ENCODE results near the gene RSPH1. TPM values are rescaled to one million over a fixed set of nuclear protein-coding genes. Genes with fewer than 3 reads are reported as not detected.

Gene RSPH1
- polyA plus RNA-seq, 2 of the 4 experiments (the other 2 are of a cell fraction), result 0.71 to 0.85 TPM

DNA sequence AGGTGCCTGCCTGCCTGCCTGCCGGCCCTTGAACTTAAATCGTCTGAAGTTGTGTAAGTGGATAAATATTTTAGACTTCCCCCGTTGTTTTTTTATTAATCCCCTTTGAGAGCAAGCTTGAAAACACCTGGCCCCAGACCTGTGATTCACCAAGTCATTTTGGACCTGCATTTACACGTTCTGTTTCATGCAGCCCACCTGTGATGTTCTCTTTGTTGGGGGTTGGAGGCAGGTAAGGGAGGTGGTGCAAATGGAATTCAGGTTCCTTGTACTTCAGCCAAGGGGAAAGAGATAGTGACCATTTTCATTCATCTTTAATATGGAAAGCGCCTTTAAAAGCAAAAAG, 18.8 kb upstream of the RSPH1 start:
- Histone ChIP-seq H3K27ac (peak overlapping the region in 1 of 2 experiments; percentile 93; a peak in 4 of 6 replicates), H3K4me3 (peak overlapping the region; percentile 50), H3K4me2 (peak overlapping the region; percentile 81), H3K4me1 (peaks cover 32% of the 10 kb centered on the region), H3K9me3 (no peaks in the 10 kb centered on the region)
- no peak for FAIRE-seq
- CTCF ChIA-PET, result interaction anchor here (1.0 to 1.3 kb wide), 3 partner anchors 18 to 22 kb away, joined by 3 read pairs; no protein-coding TSS in a partner anchor
- DNase-seq (ENCODE audit: low read depth in 1 of 2, low spot score in 1 of 2), result no peak
- TF ChIP-seq TP53 (CRISPR knock-in tag; IDR thresholded peaks at IDR 0.05) (no peak), EHF (CRISPR knock-in tag; IDR thresholded peaks at IDR 0.05) (no peak), RARB (CRISPR knock-in tag; IDR thresholded peaks at IDR 0.05) (no peak), BHLHE40 (IDR thresholded peaks at IDR 0.05; ENCODE audit: low read depth, low read length) (no peak)
- TF ChIP-seq, protein P1, sequence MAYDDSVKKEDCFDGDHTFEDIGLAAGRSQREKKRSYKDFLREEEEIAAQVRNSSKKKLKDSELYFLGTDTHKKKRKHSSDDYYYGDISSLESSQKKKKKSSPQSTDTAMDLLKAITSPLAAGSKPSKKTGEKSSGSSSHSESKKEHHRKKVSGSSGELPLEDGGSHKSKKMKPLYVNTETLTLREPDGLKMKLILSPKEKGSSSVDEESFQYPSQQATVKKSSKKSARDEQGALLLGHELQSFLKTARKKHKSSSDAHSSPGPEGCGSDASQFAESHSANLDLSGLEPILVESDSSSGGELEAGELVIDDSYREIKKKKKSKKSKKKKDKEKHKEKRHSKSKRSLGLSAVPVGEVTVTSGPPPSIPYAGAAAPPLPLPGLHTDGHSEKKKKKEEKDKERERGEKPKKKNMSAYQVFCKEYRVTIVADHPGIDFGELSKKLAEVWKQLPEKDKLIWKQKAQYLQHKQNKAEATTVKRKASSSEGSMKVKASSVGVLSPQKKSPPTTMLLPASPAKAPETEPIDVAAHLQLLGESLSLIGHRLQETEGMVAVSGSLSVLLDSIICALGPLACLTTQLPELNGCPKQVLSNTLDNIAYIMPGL (CRISPR knock-in tag; IDR thresholded peaks at IDR 0.05; ENCODE audit: borderline replicate concordance), result no peak
- TF ChIP-seq, protein P2, sequence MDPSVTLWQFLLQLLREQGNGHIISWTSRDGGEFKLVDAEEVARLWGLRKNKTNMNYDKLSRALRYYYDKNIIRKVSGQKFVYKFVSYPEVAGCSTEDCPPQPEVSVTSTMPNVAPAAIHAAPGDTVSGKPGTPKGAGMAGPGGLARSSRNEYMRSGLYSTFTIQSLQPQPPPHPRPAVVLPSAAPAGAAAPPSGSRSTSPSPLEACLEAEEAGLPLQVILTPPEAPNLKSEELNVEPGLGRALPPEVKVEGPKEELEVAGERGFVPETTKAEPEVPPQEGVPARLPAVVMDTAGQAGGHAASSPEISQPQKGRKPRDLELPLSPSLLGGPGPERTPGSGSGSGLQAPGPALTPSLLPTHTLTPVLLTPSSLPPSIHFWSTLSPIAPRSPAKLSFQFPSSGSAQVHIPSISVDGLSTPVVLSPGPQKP (IDR thresholded peaks at IDR 0.05; ENCODE audit: low read depth, low read length), result no peak
- TF ChIP-seq, protein P3, sequence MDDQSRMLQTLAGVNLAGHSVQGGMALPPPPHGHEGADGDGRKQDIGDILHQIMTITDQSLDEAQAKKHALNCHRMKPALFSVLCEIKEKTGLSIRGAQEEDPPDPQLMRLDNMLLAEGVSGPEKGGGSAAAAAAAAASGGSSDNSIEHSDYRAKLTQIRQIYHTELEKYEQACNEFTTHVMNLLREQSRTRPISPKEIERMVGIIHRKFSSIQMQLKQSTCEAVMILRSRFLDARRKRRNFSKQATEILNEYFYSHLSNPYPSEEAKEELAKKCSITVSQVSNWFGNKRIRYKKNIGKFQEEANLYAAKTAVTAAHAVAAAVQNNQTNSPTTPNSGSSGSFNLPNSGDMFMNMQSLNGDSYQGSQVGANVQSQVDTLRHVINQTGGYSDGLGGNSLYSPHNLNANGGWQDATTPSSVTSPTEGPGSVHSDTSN (IDR thresholded peaks at IDR 0.05), result no peak
- TF ChIP-seq, protein P4, sequence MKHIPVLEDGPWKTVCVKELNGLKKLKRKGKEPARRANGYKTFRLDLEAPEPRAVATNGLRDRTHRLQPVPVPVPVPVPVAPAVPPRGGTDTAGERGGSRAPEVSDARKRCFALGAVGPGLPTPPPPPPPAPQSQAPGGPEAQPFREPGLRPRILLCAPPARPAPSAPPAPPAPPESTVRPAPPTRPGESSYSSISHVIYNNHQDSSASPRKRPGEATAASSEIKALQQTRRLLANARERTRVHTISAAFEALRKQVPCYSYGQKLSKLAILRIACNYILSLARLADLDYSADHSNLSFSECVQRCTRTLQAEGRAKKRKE (CRISPR knock-in tag; IDR thresholded peaks at IDR 0.05; ENCODE audit: low read depth), result no peak
- 29% methylated on average over 5 of the region's 5 CpGs for WGBS (ENCODE audit: missing lambda C conversion rate)
- POLR2A ChIA-PET, result no interaction called here
- no peak for ATAC-seq

DNA sequence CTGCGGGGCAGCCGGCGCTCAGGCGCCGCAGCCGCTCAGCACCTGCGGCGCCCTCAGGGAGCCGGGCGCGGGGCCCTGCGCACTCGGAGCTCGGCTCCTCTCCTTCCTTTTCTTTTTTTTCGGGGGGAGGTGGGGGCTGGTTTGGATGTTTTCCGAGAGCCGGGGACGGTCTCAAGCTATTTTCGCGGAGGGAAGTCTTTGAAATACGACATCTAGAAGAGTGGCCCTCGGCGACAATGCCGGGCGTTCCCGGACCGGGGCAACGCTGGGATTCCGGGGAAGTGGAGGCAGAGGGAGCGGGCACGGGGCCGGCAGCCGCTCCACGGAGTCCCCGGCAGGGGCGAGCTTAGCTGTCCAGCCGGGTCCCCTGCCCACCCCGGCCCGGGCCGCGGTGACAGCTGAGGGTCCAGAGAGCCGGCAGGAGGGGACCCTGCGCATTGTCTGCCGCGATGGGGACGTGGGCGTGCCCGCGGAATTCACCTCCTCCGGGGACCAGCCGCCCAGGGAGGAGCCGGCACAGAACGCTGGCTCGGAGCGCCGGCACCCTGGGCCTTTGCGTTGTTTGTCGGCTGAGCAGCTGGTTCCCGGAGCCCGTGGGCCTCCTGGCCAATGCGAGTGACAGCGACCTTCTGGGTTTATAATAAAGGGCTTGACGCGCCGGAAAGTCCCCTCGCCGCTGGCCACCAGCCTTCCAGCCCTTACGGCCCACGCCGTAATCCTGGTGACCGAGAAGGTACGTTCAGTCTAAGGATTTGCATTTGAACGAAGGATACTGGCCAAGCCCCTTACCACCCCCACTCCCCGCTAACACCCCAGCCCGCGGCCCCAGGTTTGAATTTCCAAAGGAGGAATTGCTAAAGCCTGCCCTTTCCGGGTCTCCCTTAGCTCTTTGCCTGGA, 18.2 kb upstream of the RSPH1 start:
- peak overlapping the region; percentile 64 to 93 for H3K27ac ChIP-seq
- POLR2A ChIA-PET, result no interaction called here
- ATAC-seq (peak; percentile 67 to 81), DNase-seq (ENCODE audit: low read depth in 1 of 2, low spot score in 1 of 2) (peak; percentile 21 to 28), FAIRE-seq (no peak)
- 3% methylated on average over 21 of the region's 77 CpGs for WGBS (ENCODE audit: missing lambda C conversion rate)
- CTCF ChIA-PET, result interaction anchor here (1.0 to 1.3 kb wide), 3 partner anchors 17 to 23 kb away, joined by 3 read pairs; no protein-coding TSS in a partner anchor
- H3K4me3 ChIP-seq, result peak overlapping the region; percentile 50
- H3K9me3 ChIP-seq, result no peaks in the 10 kb centered on the region
- H3K4me1 ChIP-seq, result peaks cover 32% of the 10 kb centered on the region
- TF ChIP-seq, protein P5, sequence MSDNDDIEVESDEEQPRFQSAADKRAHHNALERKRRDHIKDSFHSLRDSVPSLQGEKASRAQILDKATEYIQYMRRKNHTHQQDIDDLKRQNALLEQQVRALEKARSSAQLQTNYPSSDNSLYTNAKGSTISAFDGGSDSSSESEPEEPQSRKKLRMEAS (IDR thresholded peaks at IDR 0.05), result 0 out of 2 replicates have a peak, but pooled peaks have one; percentile 20
- no peak for TF ChIP-seq RAD21 (conservative IDR thresholded peaks at IDR 0.05 in 1 of 2, IDR thresholded peaks at IDR 0.05 in 1 of 2)
- TF ChIP-seq HDAC2 (IDR thresholded peaks at IDR 0.05), result peak; percentile 36; the same call in 1 of the 2 replicates
- TF ChIP-seq, protein P3 (IDR thresholded peaks at IDR 0.05), result no peak
- TF ChIP-seq, protein P6, sequence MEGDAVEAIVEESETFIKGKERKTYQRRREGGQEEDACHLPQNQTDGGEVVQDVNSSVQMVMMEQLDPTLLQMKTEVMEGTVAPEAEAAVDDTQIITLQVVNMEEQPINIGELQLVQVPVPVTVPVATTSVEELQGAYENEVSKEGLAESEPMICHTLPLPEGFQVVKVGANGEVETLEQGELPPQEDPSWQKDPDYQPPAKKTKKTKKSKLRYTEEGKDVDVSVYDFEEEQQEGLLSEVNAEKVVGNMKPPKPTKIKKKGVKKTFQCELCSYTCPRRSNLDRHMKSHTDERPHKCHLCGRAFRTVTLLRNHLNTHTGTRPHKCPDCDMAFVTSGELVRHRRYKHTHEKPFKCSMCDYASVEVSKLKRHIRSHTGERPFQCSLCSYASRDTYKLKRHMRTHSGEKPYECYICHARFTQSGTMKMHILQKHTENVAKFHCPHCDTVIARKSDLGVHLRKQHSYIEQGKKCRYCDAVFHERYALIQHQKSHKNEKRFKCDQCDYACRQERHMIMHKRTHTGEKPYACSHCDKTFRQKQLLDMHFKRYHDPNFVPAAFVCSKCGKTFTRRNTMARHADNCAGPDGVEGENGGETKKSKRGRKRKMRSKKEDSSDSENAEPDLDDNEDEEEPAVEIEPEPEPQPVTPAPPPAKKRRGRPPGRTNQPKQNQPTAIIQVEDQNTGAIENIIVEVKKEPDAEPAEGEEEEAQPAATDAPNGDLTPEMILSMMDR (IDR thresholded peaks at IDR 0.05), result no peak
- TF ChIP-seq TP53 (CRISPR knock-in tag; IDR thresholded peaks at IDR 0.05), result no peak
- 0 out of 2 replicates have a peak, but pooled peaks have one; percentile 30 for TF ChIP-seq PHF8 (IDR thresholded peaks at IDR 0.05; ENCODE audit: borderline replicate concordance, low read depth)
- no peak for TF ChIP-seq RARB (CRISPR knock-in tag; IDR thresholded peaks at IDR 0.05)
- no peak for TF ChIP-seq CHD4 (IDR thresholded peaks at IDR 0.05; ENCODE audit: borderline replicate concordance)
- H3K4me2 ChIP-seq, result peak overlapping the region; percentile 81
